DOHH2 (cell line): Measurements from ENCODE around the gene CLVS2.

Source experiments
- CTCF ChIP-seq: fragments of 200-600 bp; sonication (generic); IDR thresholded peaks from one replicate; pipeline ENCODE4 v1.5.1; 2014; ENCODE audit warnings: antibody characterized with exemption, mild to moderate bottlenecking, low read depth, low read length; ENCODE audit not compliant: poor library complexity, severe bottlenecking
- EZH2phosphoT487 ChIP-seq: fragments of 200-600 bp; sonication (generic); IDR thresholded peaks from 2 replicates; pipeline ENCODE4 v1.6.1; 2017; ENCODE audit warnings: borderline replicate concordance, mild to moderate bottlenecking, antibody characterized with exemption, low read length, moderate library complexity, mixed read lengths

GRCh38 chr6:123117145-123117908 lies 121.3 kb downstream of the CLVS2 start:
- no peak for TF ChIP-seq CTCF
- TF ChIP-seq EZH2phosphoT487, result no peak
